CD4-positive, alpha-beta T cell treated with Interleukin-1 beta for 1 hour (primary cell): ENCODE measurements around the gene PPP1R12B.
A peak's percentile ranks its signal among the peaks of the same experiment; 100 is the strongest.
"Not testable (repeated sequence)": the region's sequence is repeated elsewhere in the genome, so short reads cannot be mapped to it uniquely, and the experiment has no call there.

Experiments
- DNase-seq, 2 donors: peaks; one replicate each; pipeline ENCODE4 v3.0.0-alpha.2; 2020 to 2022

The PPP1R12B gene

DNA sequence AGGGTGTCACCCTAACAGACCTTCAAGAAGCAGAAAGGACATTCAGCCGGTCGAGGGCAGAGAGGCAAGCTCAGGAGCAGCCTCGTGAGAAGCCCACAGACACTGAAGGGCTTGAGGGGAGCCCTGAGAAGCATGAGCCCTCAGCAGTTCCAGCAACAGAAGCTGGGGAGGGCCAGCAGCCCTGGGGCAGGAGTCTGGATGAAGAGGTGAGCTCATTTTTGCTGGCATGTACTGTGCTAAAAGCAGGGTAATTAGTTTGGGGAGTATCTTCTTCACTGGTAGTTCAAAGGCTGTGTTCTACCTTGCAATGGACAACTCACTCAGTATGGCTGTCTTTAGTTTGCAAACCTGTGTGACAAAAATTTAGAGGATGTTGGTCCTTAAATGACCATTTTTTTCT, 144.6 kb downstream of the PPP1R12B start:
- DNase-seq = not testable (repeated sequence)

DNA sequence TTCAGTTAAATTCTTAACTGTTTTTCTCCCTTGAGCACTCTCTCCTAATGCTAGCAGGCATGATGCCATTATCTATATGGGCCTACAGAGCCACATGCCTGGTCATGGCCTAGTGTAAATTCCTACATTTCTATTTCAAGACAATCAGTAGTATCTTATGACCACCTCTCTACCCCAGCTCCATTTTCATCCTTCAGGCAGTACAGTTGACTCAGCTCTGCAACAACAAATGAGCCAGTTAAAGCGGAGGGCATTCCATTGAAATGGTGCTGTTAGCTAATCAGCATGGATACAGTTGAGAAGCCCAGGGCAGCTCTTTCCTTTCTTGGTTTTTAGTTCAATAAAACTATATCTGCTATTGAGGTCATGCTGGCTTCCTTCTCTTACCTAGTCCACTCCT, 150.0 kb downstream of the PPP1R12B start:
- no peak for DNase-seq

- not testable (repeated sequence) for DNase-seq
These were observed 151.5 kb downstream of the PPP1R12B start for GRCh38 chr1:202499997-202500396.

DNA sequence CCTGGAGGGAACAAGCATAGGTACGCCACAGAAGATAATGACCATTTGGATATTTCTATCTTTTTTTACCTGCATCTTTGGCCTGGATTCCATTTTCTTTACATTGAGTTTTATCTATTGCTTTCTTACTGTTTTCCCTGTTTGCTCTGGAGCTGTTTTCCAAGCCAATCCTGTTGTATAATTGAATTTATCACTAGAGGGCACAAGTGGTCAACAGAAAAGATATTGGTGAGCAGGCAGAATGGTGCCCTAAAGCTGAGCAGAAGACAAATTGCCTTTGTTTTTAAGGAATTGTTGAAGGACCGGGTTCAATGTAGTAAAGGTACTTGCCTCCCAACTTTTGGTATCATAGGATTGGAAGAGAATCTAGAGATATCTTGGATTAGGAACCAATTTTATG, 152.8 kb downstream of the PPP1R12B start:
- DNase-seq = peak in 1 of 2 donors; percentile 5

GRCh38 chr1:202505356-202505755, 156.9 kb downstream of the PPP1R12B start:
- DNase-seq = no peak

DNA sequence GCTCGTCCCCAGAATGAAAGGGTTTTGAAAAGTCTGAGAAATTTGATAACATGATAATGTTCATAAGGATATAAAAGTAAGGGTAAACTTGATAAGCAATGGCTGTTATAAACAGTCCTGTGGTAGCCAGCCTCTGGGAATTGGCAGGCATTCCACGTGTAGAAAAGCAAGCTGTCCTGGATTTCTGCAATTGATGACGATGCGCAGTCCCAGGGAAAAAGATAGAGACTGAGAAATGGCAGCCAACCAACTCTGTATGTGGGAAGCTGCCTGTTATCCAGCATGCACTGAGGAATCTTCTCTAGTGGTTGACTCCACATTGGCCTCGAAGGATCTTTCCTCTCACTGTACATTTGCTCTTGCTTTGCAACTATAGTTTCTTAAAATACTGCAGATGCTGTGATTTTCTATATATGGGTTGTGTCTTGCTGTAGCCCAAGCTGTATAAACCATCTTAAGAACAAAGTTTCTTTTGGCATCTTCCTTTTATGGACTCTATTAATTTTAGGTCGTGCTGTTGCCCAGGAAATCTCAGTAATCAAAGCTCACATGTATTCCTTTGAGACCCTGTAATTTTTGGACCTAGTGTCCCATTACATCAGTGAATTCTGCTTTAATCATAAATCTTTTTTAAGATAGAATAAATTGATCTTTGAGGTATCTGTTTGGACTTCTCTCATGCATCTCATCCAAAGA, 157.5 kb downstream of the PPP1R12B start:
- DNase-seq = not testable (repeated sequence)

DNA sequence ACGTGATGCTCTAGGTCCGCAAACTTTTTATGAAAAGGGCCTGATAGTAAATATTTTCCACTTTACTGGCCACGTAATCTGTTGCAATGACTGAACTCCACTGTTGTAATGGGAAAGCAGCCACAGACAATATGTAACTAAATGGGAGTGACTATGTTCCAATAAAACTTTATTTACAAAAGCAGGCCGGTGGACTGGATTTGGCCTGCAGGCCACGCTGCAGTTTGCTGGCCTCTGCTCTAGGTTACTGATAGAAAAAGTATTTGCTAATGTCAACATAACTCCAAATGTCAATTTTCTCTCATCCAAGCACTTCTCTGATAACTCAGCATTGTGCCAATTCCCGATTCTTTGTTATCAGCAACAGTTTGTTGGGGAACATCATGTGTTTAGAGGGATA, 160.4 kb downstream of the PPP1R12B start:
- not testable (repeated sequence) for DNase-seq

DNA sequence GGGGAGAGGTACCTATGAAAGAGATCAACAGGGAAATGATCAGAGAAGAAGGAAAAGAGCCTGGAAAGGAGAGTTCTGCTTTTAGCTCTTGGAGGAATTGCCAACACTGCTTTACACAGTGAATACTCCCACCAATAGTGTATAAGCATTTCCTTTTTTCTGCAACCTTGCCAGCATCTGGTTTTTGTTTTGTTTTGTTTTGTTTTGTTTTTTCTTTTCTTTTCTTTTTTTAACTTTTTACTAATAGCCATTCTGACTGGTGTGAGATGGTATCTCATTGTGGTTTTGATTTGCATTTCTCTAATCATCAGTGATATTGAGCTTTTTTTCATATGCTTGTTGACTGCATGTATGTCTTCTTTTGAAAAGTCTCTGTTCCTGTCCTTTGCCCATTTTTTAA, 165.4 kb downstream of the PPP1R12B start:
- DNase-seq = not testable (repeated sequence)

DNA sequence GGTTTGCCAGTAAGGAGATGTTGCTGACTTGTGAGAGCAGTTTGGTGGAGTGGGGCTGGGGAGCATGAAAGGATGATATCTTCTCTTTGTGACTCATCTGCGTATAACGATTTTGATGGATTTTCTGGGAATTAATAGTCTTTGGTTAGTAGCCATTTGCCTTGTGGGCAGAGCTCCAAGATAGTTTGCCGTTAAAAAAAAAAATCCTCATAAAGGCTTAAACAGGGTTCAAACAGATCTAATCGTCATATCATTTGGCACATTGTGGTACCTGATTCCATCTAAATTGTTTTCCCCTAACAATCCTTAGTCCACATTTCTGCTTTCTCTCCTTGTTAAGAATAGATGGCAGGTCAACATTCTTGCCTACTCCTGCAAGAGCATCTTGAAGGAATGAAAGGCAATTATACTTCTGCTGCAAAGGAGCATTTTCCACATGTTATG, 168.0 kb downstream of the PPP1R12B start:
- DNase-seq = no peak

- DNase-seq = not testable (repeated sequence)
These were observed 168.6 kb downstream of the PPP1R12B start for GRCh38 chr1:202517146-202517545.

DNA sequence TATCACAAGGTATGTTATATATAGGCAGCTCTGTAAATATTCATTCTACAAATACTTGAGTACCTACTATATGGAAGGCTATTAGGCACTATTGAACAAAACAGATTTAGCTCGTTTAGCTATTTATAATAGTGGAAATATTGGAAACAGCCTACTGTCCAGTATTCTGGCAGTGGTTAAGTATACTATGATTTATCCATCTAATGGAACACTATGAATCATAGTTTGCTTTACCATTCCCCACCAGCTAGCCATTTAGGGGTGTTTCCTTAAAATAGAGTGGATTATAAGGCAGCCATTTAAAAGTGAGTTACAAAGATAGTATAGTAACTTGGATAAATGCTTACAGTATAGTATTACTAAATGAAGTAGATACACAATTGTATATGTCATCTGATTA, 169.7 kb downstream of the PPP1R12B start:
- DNase-seq = not testable (repeated sequence)

GRCh38 chr1:202518905-202519304, 170.4 kb downstream of the PPP1R12B start:
- DNase-seq = not testable (repeated sequence)

DNA sequence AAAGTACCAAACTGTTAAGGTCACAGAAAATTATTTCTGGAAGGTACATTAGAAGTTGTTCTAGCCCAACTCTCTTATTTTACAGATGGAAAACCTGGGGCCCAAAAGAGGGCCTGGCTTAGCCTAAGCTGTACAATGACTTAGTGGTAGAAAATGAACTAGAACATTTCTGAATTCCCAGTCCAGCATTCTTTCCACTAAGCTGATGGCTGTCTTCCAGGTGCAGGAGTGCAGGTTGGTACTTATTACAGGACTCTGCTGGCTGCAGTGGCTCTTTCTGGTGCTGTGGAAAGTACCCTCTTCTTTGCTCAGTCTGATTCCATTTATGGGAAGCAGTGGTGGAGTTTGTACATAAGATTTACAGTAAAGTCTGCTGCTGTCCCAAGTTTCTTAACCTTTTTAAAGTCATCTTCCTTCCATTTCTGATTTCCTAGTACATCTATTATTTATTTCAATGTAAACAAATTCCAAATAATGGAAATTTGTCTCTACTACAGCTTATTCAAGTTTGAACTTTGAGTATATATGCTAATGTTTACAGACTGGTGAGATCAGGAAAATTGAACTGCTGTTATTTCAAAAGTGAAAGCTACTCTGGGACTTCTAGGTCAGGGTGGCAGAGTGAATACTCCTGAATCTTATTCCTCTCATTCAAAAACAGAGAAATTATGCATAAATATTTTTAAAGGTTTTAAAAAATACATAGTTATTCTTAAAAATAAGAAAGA, 171.8 kb downstream of the PPP1R12B start:
- DNase-seq = not testable (repeated sequence)

DNA sequence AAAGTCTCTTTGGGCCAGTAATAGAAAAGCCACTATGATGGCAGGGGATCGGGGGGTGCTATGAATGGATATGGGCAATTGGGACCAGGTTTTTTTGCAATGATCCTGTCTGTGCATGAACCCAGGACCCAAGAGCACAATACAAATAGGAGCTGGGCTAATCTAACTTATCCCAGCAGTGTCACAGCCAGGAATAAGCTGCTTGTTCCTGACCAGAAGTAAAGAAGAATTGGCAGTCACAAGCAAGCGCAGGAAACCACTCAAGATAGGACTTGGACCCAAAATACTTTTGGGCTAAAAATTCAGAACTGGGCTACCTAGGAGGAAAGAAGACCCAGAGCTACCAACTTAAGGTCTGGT, 172.3 kb downstream of the PPP1R12B start:
- DNase-seq = not testable (repeated sequence)

DNA sequence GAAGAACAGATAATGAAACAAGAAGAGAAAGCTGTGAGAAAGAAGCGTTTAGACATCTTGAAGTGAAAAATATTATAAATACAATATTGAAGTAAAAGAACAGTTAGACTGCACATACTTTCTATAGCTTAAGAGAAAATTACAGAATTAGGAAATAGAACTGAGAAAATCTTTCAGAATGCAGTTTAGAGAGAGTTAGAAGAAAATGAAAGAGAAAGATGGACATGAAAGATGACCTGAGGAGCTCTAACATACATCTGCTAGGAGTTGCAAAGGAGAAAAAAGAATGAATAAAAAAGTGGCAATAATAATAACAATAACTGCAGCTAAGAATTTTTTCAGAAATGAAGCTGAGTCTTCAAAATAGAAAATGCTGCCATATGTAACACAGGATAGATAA, 173.0 kb downstream of the PPP1R12B start:
- DNase-seq = not testable (repeated sequence)

GRCh38 chr1:202521886-202522285, 173.4 kb downstream of the PPP1R12B start:
- no peak for DNase-seq

DNA sequence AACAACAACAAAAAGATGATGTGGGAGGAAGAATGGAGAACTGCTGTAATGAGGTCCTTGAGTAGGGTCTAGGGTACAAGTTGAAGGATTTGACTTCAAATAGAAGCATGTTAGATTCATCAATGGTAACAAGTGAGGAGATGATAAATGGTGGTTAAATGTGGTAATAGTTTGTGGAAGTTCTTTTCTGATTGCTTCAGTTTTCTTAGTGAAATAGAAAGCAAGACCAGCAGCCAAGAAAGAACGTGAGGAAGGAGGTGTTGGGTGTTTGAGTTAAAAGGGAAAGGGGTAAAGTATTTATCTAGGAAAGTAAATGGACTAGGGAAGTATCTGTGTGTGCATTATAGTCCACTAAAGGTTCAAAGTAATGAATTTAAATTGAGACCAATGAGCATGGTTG, 177.6 kb downstream of the PPP1R12B start:
- not testable (repeated sequence) for DNase-seq

DNA sequence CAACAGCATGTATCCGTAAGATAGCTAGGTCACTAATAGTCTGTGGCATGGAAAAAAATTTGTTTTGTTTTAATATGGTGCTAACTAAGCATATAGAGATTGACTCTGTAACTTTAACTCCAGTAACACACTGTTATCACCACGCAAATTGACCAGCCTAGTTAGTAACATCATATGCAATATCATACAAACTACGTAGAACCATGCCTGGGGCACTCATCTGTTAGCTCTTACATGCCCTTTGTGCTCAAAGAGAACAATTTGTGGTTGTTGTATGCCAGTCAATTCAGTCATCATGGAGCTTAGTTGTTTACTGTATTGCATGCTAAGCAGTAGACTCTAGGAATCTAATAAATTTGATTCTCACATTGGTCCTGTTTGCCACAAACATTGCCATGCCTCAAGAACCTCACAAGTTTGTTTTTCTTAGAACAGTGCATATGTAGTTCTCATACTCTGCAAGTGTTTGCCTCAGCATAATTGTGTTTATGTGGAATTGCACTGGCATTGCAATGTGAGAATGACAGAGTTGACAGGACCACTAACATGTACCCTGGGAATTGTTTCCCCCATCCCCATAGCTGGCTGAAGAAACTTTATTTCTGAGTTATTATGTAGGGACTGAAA, 179.7 kb downstream of the PPP1R12B start:
- DNase-seq = not testable (repeated sequence)

DNA sequence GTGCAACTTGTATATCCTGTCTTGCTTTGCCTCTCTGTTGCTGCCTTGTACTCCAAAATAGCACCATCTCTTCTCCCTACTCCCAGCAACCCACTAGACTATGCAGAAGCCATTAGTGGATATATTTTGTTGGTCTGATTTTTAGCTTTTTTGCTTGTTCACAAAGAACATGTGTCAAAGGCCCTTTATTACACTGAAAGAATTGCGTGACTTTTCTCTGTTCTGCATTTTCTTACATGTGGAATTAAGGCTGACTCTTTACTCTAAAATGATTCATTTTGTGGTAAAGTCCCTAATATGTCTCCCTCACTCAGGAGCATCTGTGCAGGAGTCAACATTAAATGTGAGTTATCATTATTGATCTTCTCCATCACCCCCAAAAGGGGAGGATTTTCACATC, 182.2 kb downstream of the PPP1R12B start:
- DNase-seq = not testable (repeated sequence)

GRCh38 chr1:202531472-202531811, 182.9 kb downstream of the PPP1R12B start:
- no peak for DNase-seq

DNA sequence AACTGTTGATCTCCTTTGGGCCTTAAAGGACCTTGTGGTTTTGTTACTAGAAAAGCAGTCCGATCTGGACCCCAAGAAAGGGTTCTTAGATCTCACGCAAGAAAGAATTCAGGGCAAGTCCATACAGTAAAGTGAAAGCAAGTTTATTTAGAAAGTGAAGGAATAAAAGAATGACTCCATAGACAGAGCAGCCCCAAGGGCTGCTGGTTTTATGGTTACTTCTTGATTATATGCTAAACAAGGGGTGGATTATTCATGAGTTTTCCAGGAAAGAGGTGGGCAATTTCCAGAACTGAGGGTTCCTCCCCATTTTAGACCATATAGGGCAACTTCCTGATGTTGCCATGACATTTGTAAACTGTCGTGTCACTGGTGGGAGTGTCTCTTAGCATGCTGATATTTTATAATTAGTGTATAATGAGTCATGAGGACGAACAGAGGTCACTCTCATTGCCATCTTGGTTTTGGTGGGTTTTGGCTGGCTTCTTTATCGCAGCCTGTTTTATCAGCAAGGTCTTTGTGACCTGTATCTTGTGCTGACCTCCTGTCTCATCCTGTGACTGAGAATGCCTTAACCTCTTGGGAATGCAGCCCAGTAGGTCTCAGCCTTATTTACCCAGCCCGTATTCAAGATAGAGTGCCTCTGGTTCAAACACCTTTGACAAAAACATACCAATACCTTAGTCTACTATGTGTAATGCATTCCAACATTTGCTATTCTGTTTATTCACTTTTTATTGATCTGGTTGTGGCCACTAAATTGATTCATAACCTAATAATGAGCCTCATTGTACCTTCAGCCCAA, 183.5 kb downstream of the PPP1R12B start:
- DNase-seq = not testable (repeated sequence)

GRCh38 chr1:202539166-202539574, 190.7 kb downstream of the PPP1R12B start:
- not testable (repeated sequence) for DNase-seq

DNA sequence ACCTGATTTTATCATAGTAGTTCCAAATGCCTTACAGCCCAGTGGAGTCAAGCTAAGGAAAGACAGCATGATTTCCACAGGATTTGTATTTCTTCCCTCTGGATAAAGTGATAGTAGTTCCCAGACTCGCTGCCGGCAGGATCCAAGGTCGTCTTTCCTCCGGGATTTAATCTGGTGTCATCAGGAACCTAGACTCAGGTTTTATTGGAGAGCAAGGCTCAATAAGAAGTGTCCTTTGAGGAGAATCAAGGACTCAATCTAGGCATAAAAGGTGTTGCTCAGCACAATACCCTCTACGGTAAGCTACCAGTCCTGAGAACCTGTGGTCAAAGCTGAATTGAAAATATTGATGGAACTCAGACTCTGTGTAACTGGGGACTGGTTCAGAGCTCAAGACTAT, 191.1 kb downstream of the PPP1R12B start:
- not testable (repeated sequence) for DNase-seq
